H54 (cell line): ENCODE results near the gene C1QTNF9.
"Not testable (repeated sequence)": the region's sequence is repeated elsewhere in the genome, so short reads cannot be mapped to it uniquely, and the experiment has no call there.

Experiments used
- DNase-seq: peaks from one replicate; pipeline ENCODE4 v3.0.0; 2011; ENCODE audit warnings: low spot score, mixed read lengths; ENCODE audit not compliant: insufficient read length
- FAIRE-seq: peaks from 3 replicates; lab custom pipeline; 2011; peaks lifted over from hg19 to GRCh38; lab: Jason Lieb, UNC
- POLR2A ChIP-seq: IDR thresholded peaks from 2 replicates; pipeline ENCODE4 v1.6.1; 2011; ENCODE audit warnings: low read depth, mild to moderate bottlenecking, low read length

C1QTNF9 gene

GRCh38 chr13:24356270-24356669 lies 46.9 kb downstream of the C1QTNF9 start:
- no peak for DNase-seq
- no peak for TF ChIP-seq POLR2A
- no peak for FAIRE-seq

- TF ChIP-seq POLR2A: no peak
- no peak for FAIRE-seq
- no peak for DNase-seq
Observed at GRCh38 chr13:24356837-24357236, 47.5 kb downstream of the C1QTNF9 start.

GRCh38 chr13:24357756-24358155 lies 48.4 kb downstream of the C1QTNF9 start:
- no peak for FAIRE-seq
- TF ChIP-seq POLR2A: no peak
- DNase-seq: no peak

GRCh38 chr13:24358836-24359235 lies 49.5 kb downstream of the C1QTNF9 start:
- not testable (repeated sequence) for FAIRE-seq, DNase-seq

GRCh38 chr13:24359252-24359651 lies 49.9 kb downstream of the C1QTNF9 start:
- DNase-seq: not testable (repeated sequence)

GRCh38 chr13:24360106-24360505 lies 50.7 kb downstream of the C1QTNF9 start:
- no peak for TF ChIP-seq POLR2A
- FAIRE-seq: no peak
- DNase-seq: no peak

More at GRCh38 chr13:24359252-24359651, 49.9 kb downstream of the C1QTNF9 start:
- not testable (repeated sequence) for FAIRE-seq

GRCh38 chr13:24361113-24361512 lies 51.7 kb downstream of the C1QTNF9 start:
- no peak for DNase-seq
- no peak for FAIRE-seq
- no peak for TF ChIP-seq POLR2A

GRCh38 chr13:24361852-24362366 lies 52.5 kb downstream of the C1QTNF9 start:
- TF ChIP-seq POLR2A: no peak
- DNase-seq (no peak), FAIRE-seq (no peak)

GRCh38 chr13:24362435-24362952 lies 53.1 kb downstream of the C1QTNF9 start:
- FAIRE-seq (no peak), DNase-seq (no peak)
- no peak for TF ChIP-seq POLR2A

GRCh38 chr13:24365191-24365590 lies 55.8 kb downstream of the C1QTNF9 start:
- no peak for FAIRE-seq
- TF ChIP-seq POLR2A: no peak
- no peak for DNase-seq

- DNase-seq: not testable (repeated sequence)
Observed at GRCh38 chr13:24366315-24366714, 56.9 kb downstream of the C1QTNF9 start.

GRCh38 chr13:24371273-24371672 lies 61.9 kb downstream of the C1QTNF9 start:
- DNase-seq, FAIRE-seq: not testable (repeated sequence)

More at GRCh38 chr13:24366315-24366714, 56.9 kb downstream of the C1QTNF9 start:
- not testable (repeated sequence) for FAIRE-seq
